HCT116 (cell line): ENCODE results near the gene GOLGA6A.

ENCODE experiments used
- POLR2A ChIP-seq: IDR thresholded peaks from 2 replicates; pipeline ENCODE4 v1.7.0; 2011; ENCODE audit warnings: borderline replicate concordance; ENCODE audit not compliant: insufficient read depth, insufficient read length; ENCODE audit errors: extremely low read depth
- RAD21 ChIP-seq: IDR thresholded peaks from 2 replicates; pipeline ENCODE4 v1.6.1; 2012; ENCODE audit warnings: low read depth, mild to moderate bottlenecking
- REST ChIP-seq: IDR thresholded peaks from 2 replicates; pipeline ENCODE4 v1.6.1; 2012; ENCODE audit warnings: low read depth
- SIN3A ChIP-seq: IDR thresholded peaks from 2 replicates; pipeline ENCODE4 v1.6.1; 2012; ENCODE audit warnings: low read depth
- TF ChIP-seq, protein P1 (sequence below), 3 experiments: fragments of 200-600 bp in 1 of 3; sonication (generic) in 1 of 3; IDR thresholded peaks in 2 of 3; conservative IDR thresholded peaks in 1 of 3; 2 replicates each; pipeline ENCODE4 v1.5.1; 2012 to 2017; ENCODE audit warnings: low read depth in 2 of 3, low read length in 2 of 3, antibody characterized with exemption in 1 of 3, borderline replicate concordance in 1 of 3, control low read depth in 1 of 3, mild to moderate bottlenecking in 1 of 3, mixed read lengths in 1 of 3, mixed run types in 1 of 3, moderate library complexity in 1 of 3; ENCODE audit not compliant: insufficient read depth in 1 of 3

- TF ChIP-seq RAD21: no peak
- TF ChIP-seq, protein P1, sequence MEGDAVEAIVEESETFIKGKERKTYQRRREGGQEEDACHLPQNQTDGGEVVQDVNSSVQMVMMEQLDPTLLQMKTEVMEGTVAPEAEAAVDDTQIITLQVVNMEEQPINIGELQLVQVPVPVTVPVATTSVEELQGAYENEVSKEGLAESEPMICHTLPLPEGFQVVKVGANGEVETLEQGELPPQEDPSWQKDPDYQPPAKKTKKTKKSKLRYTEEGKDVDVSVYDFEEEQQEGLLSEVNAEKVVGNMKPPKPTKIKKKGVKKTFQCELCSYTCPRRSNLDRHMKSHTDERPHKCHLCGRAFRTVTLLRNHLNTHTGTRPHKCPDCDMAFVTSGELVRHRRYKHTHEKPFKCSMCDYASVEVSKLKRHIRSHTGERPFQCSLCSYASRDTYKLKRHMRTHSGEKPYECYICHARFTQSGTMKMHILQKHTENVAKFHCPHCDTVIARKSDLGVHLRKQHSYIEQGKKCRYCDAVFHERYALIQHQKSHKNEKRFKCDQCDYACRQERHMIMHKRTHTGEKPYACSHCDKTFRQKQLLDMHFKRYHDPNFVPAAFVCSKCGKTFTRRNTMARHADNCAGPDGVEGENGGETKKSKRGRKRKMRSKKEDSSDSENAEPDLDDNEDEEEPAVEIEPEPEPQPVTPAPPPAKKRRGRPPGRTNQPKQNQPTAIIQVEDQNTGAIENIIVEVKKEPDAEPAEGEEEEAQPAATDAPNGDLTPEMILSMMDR (IDR thresholded peaks at IDR 0.05 in 2 of 3, conservative IDR thresholded peaks at IDR 0.05 in 1 of 3; ENCODE audit: borderline replicate concordance in 1 of 3, insufficient read depth in 1 of 3, low read depth in 2 of 3, low read length in 2 of 3): no peak
- no peak for TF ChIP-seq REST
- TF ChIP-seq SIN3A: no peak
- no peak for TF ChIP-seq POLR2A
These were observed 27.4 kb upstream of the GOLGA6A start for GRCh38 chr15:74109713-74110112.
